Myocyte (in vitro differentiated cells): ENCODE measurements around the gene ZMAT5. TPM values are rescaled to one million over a fixed set of nuclear protein-coding genes. Genes with fewer than 3 reads are reported as not detected.

ENCODE experiments used
- DNase-seq: peaks from one replicate; pipeline ENCODE4 v3.0.0-alpha.2; 2012; ENCODE audit warnings: low read depth
- total RNA-seq: library from RNA; depleted of rRNA; stranded (reverse); fragments of >200 nt; gene quantifications from 2 replicates; pipeline ENCODE4 v1.2.3, GENCODE V29; 2014

ZMAT5 gene
- total RNA-seq, 1 donor from 2014 or later = 37.8 TPM

DNA sequence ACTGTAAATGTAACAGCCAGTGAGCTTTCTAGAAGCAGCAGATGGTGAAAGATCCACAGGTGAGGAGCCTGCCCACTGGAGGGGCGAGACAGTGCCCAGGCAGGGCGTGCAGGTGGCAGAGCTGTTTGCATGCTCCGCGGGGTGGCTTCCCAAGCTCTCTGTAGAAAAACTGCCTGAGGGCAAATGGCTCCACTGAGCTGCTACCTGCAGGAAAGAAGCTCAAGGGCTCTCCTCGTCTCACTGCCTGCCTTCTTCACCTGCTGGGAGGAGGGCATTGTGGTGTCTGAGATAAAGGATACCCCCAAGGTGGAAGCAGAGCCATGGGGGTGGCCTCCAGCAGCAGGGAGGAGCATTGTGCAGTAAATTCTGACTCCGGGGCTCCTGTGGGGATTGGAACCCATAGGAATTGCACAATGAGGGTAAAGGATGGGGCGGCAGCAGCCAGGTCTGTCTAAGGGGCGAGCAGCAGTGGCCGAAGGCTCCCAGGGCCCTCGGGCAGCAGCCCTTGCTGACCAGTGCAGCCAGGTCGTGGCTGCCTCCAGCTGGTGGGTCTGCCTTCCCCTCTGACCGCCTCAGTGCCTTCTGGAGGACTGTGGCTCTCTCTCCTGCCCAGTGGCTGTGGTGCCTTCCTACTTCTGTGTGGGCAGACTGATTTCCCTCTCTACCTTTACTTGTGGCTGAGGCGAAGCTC, 75.0 kb downstream of the ZMAT5 start:
- no peak for DNase-seq

DNA sequence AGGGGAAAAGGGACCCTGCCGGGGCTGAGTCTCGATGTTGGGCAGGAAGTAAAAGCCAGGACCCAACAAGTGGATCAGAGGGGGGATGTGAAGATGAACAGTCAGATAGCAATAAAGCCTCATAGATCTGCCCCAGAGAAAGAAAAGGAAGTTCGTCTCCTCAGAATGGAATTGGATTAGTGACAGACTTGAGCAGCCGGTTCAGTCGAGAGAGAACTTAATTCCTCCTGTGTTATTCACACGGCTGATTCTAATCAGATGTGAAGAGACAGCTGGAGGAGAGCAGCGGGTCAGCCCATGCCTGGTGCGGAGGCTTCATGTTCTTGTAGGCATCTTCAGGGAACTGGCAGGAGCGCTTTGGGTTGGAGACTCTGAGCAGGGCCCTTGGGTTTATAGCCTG, 76.3 kb downstream of the ZMAT5 start:
- peak; percentile 95 for DNase-seq

DNA sequence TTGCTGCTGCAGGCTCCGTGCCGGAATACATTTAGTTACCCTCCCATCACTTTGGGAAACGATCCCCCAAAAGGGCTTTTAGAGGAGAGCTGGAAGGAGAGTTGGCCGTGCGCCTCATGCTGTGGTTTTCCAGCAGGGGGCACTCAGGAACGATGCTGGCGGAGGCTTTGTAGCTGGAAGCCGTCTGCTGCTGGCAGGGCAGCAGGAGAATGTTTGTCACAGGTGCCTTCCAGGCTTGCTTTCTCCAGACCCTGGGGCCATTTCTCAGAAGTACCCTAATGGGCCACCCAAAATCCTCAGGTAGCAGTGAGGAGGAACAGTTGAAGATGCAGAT, 77.0 kb downstream of the ZMAT5 start:
- DNase-seq = peak; percentile 87

GRCh38 chr22:29689206-29689879, 77.5 kb downstream of the ZMAT5 start:
- DNase-seq = peak; percentile 85

GRCh38 chr22:29684244-29684643, 82.6 kb downstream of the ZMAT5 start:
- no peak for DNase-seq

GRCh38 chr22:29683536-29683935, 83.3 kb downstream of the ZMAT5 start:
- no peak for DNase-seq

Other genes with a start within 250 kb of the ZMAT5 start
- 28.7 and 34.9 TPM in 2 replicates for gene THOC5, start 213.2 kb downstream of the ZMAT5 start, total RNA-seq
- gene NIPSNAP1, start 185.9 kb downstream of the ZMAT5 start, total RNA-seq = 15.2 and 22.4 TPM in 2 replicates
- gene NF2, start 163.4 kb downstream of the ZMAT5 start, total RNA-seq = 71.1 and 77.8 TPM in 2 replicates
- 0.05 and 0.16 TPM in 2 replicates for gene CABP7, start 47.0 kb downstream of the ZMAT5 start, total RNA-seq
- gene UQCR10, start 362 bp upstream of the ZMAT5 start, total RNA-seq = 106 and 140 TPM in 2 replicates
- gene ASCC2, start 71.3 kb upstream of the ZMAT5 start, total RNA-seq = 20.1 and 33.6 TPM in 2 replicates
- gene MTMR3, start 116.2 kb upstream of the ZMAT5 start, total RNA-seq = 25.7 and 29.3 TPM in 2 replicates